Measurements from ENCODE around the gene MED15.

Gene MED15

GRCh38 chr22:20580611-20581502 is 73.4 kb downstream of the MED15 start:
- H3K27ac Mint-ChIP-seq = peak overlapping the region; percentile 64
- no peaks in the 10 kb centered on the region for H3K27me3 Mint-ChIP-seq
- peaks cover 2% of the 10 kb centered on the region for H3K36me3 Mint-ChIP-seq
- H3K4me1 Mint-ChIP-seq (ENCODE audit: low read depth) = peaks cover 28% of the 10 kb centered on the region
- H3K4me3 Mint-ChIP-seq = no peak overlapping the region
- no peaks in the 10 kb centered on the region for H3K9me3 Mint-ChIP-seq (ENCODE audit: low read depth)

GRCh38 chr22:20581503-20582170 is 74.2 kb downstream of the MED15 start:
- no peaks in the 10 kb centered on the region for H3K27me3 Mint-ChIP-seq
- H3K27ac Mint-ChIP-seq = no peak overlapping the region
- H3K9me3 Mint-ChIP-seq (ENCODE audit: low read depth) = no peaks in the 10 kb centered on the region
- H3K36me3 Mint-ChIP-seq = peaks cover 2% of the 10 kb centered on the region
- peaks cover 23% of the 10 kb centered on the region for H3K4me1 Mint-ChIP-seq (ENCODE audit: low read depth)
- no peak overlapping the region for H3K4me3 Mint-ChIP-seq

- no peak overlapping the region for H3K27ac Mint-ChIP-seq
- H3K4me3 Mint-ChIP-seq = no peak overlapping the region
- peaks cover 2% of the 10 kb centered on the region for H3K36me3 Mint-ChIP-seq
- H3K4me1 Mint-ChIP-seq (ENCODE audit: low read depth) = peaks cover 23% of the 10 kb centered on the region
- no peaks in the 10 kb centered on the region for H3K9me3 Mint-ChIP-seq (ENCODE audit: low read depth)
- H3K27me3 Mint-ChIP-seq = no peaks in the 10 kb centered on the region
Observed at GRCh38 chr22:20582171-20582511, 74.7 kb downstream of the MED15 start.

GRCh38 chr22:20582520-20583361 is 75.3 kb downstream of the MED15 start:
- H3K36me3 Mint-ChIP-seq = peaks cover 2% of the 10 kb centered on the region
- no peaks in the 10 kb centered on the region for H3K9me3 Mint-ChIP-seq (ENCODE audit: low read depth)
- peaks cover 19% of the 10 kb centered on the region for H3K4me1 Mint-ChIP-seq (ENCODE audit: low read depth)
- no peak overlapping the region for H3K27ac Mint-ChIP-seq
- H3K27me3 Mint-ChIP-seq = no peaks in the 10 kb centered on the region
- no peak overlapping the region for H3K4me3 Mint-ChIP-seq

GRCh38 chr22:20583471-20583922 is 76.1 kb downstream of the MED15 start:
- H3K27me3 Mint-ChIP-seq = no peaks in the 10 kb centered on the region
- H3K4me3 Mint-ChIP-seq = no peak overlapping the region
- no peaks in the 10 kb centered on the region for H3K9me3 Mint-ChIP-seq (ENCODE audit: low read depth)
- H3K4me1 Mint-ChIP-seq (ENCODE audit: low read depth) = peaks cover 17% of the 10 kb centered on the region
- H3K36me3 Mint-ChIP-seq = peaks cover 2% of the 10 kb centered on the region
- no peak overlapping the region for H3K27ac Mint-ChIP-seq

GRCh38 chr22:20584029-20584871 is 76.8 kb downstream of the MED15 start:
- no peaks in the 10 kb centered on the region for H3K9me3 Mint-ChIP-seq (ENCODE audit: low read depth)
- H3K27me3 Mint-ChIP-seq = no peaks in the 10 kb centered on the region
- no peaks in the 10 kb centered on the region for H3K36me3 Mint-ChIP-seq
- no peak overlapping the region for H3K27ac Mint-ChIP-seq
- H3K4me3 Mint-ChIP-seq = no peak overlapping the region
- peaks cover 15% of the 10 kb centered on the region for H3K4me1 Mint-ChIP-seq (ENCODE audit: low read depth)

- Mint-ChIP-seq H3K27ac (no peak overlapping the region), H3K4me1 (ENCODE audit: low read depth) (peaks cover 10% of the 10 kb centered on the region), H3K36me3 (no peaks in the 10 kb centered on the region), H3K9me3 (ENCODE audit: low read depth) (no peaks in the 10 kb centered on the region), H3K4me3 (no peak overlapping the region), H3K27me3 (no peaks in the 10 kb centered on the region)
Observed at GRCh38 chr22:20584872-20585638, 77.6 kb downstream of the MED15 start.

- no peaks in the 10 kb centered on the region for H3K27me3 Mint-ChIP-seq
- peaks cover 3% of the 10 kb centered on the region for H3K4me1 Mint-ChIP-seq (ENCODE audit: low read depth)
- H3K36me3 Mint-ChIP-seq = no peaks in the 10 kb centered on the region
- H3K27ac Mint-ChIP-seq = no peak overlapping the region
- H3K9me3 Mint-ChIP-seq (ENCODE audit: low read depth) = no peaks in the 10 kb centered on the region
- H3K4me3 Mint-ChIP-seq = no peak overlapping the region
Observed at GRCh38 chr22:20585639-20586402, 78.4 kb downstream of the MED15 start.

GRCh38 chr22:20586403-20586745 is 79.0 kb downstream of the MED15 start:
- H3K4me1 Mint-ChIP-seq (ENCODE audit: low read depth) = peaks cover 4% of the 10 kb centered on the region
- H3K4me3 Mint-ChIP-seq = no peak overlapping the region
- H3K9me3 Mint-ChIP-seq (ENCODE audit: low read depth) = no peaks in the 10 kb centered on the region
- no peaks in the 10 kb centered on the region for H3K27me3 Mint-ChIP-seq
- no peaks in the 10 kb centered on the region for H3K36me3 Mint-ChIP-seq
- no peak overlapping the region for H3K27ac Mint-ChIP-seq

- no peaks in the 10 kb centered on the region for H3K27me3 Mint-ChIP-seq
- no peaks in the 10 kb centered on the region for H3K9me3 Mint-ChIP-seq (ENCODE audit: low read depth)
- H3K36me3 Mint-ChIP-seq = no peaks in the 10 kb centered on the region
- H3K4me3 Mint-ChIP-seq = no peak overlapping the region
- no peak overlapping the region for H3K27ac Mint-ChIP-seq
- H3K4me1 Mint-ChIP-seq (ENCODE audit: low read depth) = peaks cover 4% of the 10 kb centered on the region
Observed at GRCh38 chr22:20587206-20587958, 80.0 kb downstream of the MED15 start.

- no peaks in the 10 kb centered on the region for H3K9me3 Mint-ChIP-seq (ENCODE audit: low read depth)
- no peaks in the 10 kb centered on the region for H3K27me3 Mint-ChIP-seq
- H3K27ac Mint-ChIP-seq = peak overlapping the region; percentile 10
- no peak overlapping the region for H3K4me3 Mint-ChIP-seq
- peaks cover 6% of the 10 kb centered on the region for H3K4me1 Mint-ChIP-seq (ENCODE audit: low read depth)
- no peaks in the 10 kb centered on the region for H3K36me3 Mint-ChIP-seq
Observed at GRCh38 chr22:20588092-20588842, 80.9 kb downstream of the MED15 start.

- H3K36me3 Mint-ChIP-seq = no peaks in the 10 kb centered on the region
- no peak overlapping the region for H3K27ac Mint-ChIP-seq
- H3K4me3 Mint-ChIP-seq = no peak overlapping the region
- no peaks in the 10 kb centered on the region for H3K27me3 Mint-ChIP-seq
- H3K9me3 Mint-ChIP-seq (ENCODE audit: low read depth) = no peaks in the 10 kb centered on the region
- H3K4me1 Mint-ChIP-seq (ENCODE audit: low read depth) = peaks cover 11% of the 10 kb centered on the region
Observed at GRCh38 chr22:20588843-20589581, 81.6 kb downstream of the MED15 start.
